Tibial artery (tissue), 4 donors: ENCODE data around the gene ARAP2.

ENCODE experiments used
- DNase-seq, 2 donors: peaks; one replicate each; pipeline ENCODE4 v3.0.0-alpha.2; 2019
- H3K27ac ChIP-seq, 2 donors: fragments of 200-600 bp; sonication (generic) in 1 of 2; 1 replicate in 1 of 2; 2 replicates in 1 of 2; pipeline ENCODE4 v1.5.1; 2018 to 2019; ENCODE audit warnings: mild to moderate bottlenecking in 1 of 2
- H3K27me3 ChIP-seq, 2 donors: fragments of 200-600 bp; sonication (generic) in 1 of 2; one replicate each; pipeline versions ENCODE4 v1.5.1 to v1.6.0; 2016 to 2019
- H3K36me3 ChIP-seq, 3 donors: fragments of 200-600 bp; sonication (generic) in 2 of 3; one replicate each; pipeline ENCODE4 v1.5.1; 2016 to 2019; ENCODE audit warnings: mild to moderate bottlenecking in 2 of 3
- H3K4me1 ChIP-seq, 4 donors: fragments of 200-600 bp; sonication (generic) in 2 of 4; 1 replicate in 3 of 4; 2 replicates in 1 of 4; pipeline ENCODE4 v1.5.1; 2016 to 2019
- H3K4me3 ChIP-seq, 2 donors: fragments of 200-600 bp; sonication (generic) in 1 of 2; 1 replicate in 1 of 2; 2 replicates in 1 of 2; pipeline ENCODE4 v1.5.1; 2018 to 2019; ENCODE audit warnings: mild to moderate bottlenecking in 2 of 2
- H3K9me3 ChIP-seq, 3 donors: fragments of 200-600 bp; sonication (generic) in 1 of 3; one replicate each; pipeline ENCODE4 v1.5.1; 2016 to 2019
- CTCF ChIP-seq, 2 experiments: fragments of 200-600 bp in 1 of 2; fragments of 450-650 bp in 1 of 2; IDR thresholded peaks; one replicate each; pipeline ENCODE4 v1.5.1; 2017 to 2019; ENCODE audit warnings: antibody characterized with exemption in 2 of 2, mild to moderate bottlenecking in 1 of 2, moderate library complexity in 1 of 2
- intact Hi-C: fragments of 100-400 bp; cut with DNase I; formaldehyde crosslinking; loops from one replicate; pipeline ENCODE4 v1.15.0; 2023; ENCODE audit warnings: low total_unique reads

The ARAP2 gene

GRCh38 chr4:36138220-36138619, 106.1 kb downstream of the ARAP2 start:
- Histone ChIP-seq H3K9me3 (no peaks in the 10 kb centered on the region), H3K4me3 (no peak overlapping the region), H3K27me3 (no peaks in the 10 kb centered on the region), H3K27ac (no peak overlapping the region), H3K4me1 (no peaks in the 10 kb centered on the region), H3K36me3 (no peaks in the 10 kb centered on the region)
- intact Hi-C loops: no loop called here
- DNase-seq: no peak
- TF ChIP-seq CTCF (IDR thresholded peaks at IDR 0.05): no peak

- Histone ChIP-seq H3K36me3 (no peaks in the 10 kb centered on the region), H3K9me3 (no peaks in the 10 kb centered on the region), H3K27ac (no peak overlapping the region), H3K4me1 (no peaks in the 10 kb centered on the region), H3K4me3 (no peak overlapping the region), H3K27me3 (no peaks in the 10 kb centered on the region)
- no peak for DNase-seq
- no peak for TF ChIP-seq CTCF (IDR thresholded peaks at IDR 0.05)
- intact Hi-C loops: no loop called here
Measured at GRCh38 chr4:36137336-36137735, 107.0 kb downstream of the ARAP2 start.

DNA sequence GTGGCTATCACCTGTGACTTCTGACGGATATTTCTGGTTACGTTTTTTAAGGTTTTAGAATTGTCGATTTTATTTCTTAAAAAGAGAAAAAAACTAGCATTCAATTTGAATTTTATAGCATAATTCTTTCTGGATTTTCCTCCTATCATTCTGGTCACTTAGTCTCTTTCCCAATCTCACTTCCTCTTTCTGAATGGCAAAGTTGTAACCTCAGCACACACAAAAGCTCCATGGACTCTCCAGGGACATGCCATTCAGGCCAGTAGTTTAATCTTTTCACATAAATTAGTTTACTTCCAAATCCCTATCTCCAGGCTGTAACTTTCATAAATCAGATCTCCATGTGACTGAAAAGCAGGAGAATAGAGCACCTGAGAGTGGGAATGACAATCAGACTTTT, 110.7 kb downstream of the ARAP2 start:
- TF ChIP-seq CTCF (IDR thresholded peaks at IDR 0.05): no peak
- Histone ChIP-seq H3K9me3 (no peaks in the 10 kb centered on the region), H3K27ac (no peak overlapping the region), H3K4me1 (no peaks in the 10 kb centered on the region), H3K36me3 (no peaks in the 10 kb centered on the region), H3K4me3 (no peak overlapping the region), H3K27me3 (no peaks in the 10 kb centered on the region)
- DNase-seq: no peak
- intact Hi-C loops: no loop called here

DNA sequence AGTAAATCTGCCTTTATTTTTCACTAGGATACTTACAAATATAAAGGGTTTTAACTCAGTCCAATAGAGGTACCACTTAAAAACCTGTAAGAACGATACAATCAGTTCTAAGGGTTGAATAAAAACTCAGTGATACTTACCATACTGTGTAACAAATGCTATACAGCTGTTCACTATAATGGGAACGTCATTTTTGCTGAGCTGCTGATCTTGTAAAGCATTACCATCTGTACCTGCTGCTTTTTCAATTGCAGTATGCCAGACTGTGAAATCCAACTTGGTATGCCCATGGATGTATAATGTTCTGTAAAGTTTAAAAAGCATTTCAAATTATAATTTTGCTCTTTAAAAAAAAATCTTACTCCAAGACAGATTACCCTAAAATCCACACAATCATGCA, 111.2 kb downstream of the ARAP2 start:
- Histone ChIP-seq H3K9me3 (no peaks in the 10 kb centered on the region), H3K36me3 (no peaks in the 10 kb centered on the region), H3K27me3 (no peaks in the 10 kb centered on the region), H3K27ac (no peak overlapping the region), H3K4me1 (no peaks in the 10 kb centered on the region), H3K4me3 (no peak overlapping the region)
- no peak for TF ChIP-seq CTCF (IDR thresholded peaks at IDR 0.05)
- DNase-seq: no peak
- intact Hi-C loops: no loop called here

DNA sequence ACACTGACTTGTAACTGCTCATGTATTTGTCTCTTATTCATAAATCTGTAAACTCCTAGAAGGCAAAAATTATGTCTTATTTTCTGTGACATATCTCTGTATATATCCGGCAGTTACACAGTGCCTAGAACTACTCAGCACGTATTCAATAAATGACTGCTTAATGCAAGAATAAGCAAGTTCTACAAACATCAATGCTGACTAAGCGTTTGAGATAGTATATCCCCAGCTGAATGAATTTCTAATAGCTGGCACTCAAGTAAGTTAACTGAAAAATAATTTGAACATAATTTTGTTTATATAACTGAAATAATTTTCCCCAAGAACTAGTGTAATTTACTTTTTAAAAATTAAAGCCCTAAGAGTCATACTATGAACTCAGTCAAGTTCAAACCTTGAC, 113.7 kb downstream of the ARAP2 start:
- no peaks in the 10 kb centered on the region for H3K9me3 ChIP-seq
- no peak for TF ChIP-seq CTCF (IDR thresholded peaks at IDR 0.05)
- no peak for DNase-seq
- H3K4me3 ChIP-seq: no peak overlapping the region
- H3K27ac ChIP-seq: no peak overlapping the region
- H3K27me3 ChIP-seq: no peaks in the 10 kb centered on the region
- H3K4me1 ChIP-seq: no peaks in the 10 kb centered on the region
- no peaks in the 10 kb centered on the region for H3K36me3 ChIP-seq
- intact Hi-C loops: no loop called here

DNA sequence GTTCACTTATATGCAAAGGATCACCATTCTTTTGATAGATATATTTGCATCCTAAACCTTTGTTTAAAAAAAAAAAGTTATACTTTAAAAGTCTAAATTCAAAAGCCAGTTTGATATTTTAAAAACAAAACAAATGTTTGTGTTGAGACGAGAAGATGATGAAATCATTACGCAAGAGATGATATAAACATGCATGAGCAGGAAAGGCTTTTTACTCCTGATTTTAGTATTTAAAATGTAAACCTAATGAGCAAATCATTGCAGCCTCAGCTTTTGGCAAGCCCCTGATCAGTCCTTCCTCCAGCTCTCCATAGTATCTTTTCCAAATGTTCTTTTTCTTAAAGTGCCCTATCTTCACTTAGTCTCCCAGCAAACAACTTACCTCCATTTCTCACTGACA, 115.6 kb downstream of the ARAP2 start:
- H3K4me3 ChIP-seq: no peak overlapping the region
- intact Hi-C loops: no loop called here
- no peak overlapping the region for H3K27ac ChIP-seq
- H3K9me3 ChIP-seq: no peaks in the 10 kb centered on the region
- DNase-seq: no peak
- no peaks in the 10 kb centered on the region for H3K27me3 ChIP-seq
- H3K36me3 ChIP-seq: no peaks in the 10 kb centered on the region
- TF ChIP-seq CTCF (IDR thresholded peaks at IDR 0.05): no peak
- H3K4me1 ChIP-seq: no peaks in the 10 kb centered on the region
